Astrocyte of the cerebellum (primary cell): ENCODE results near the gene PSMD1.
A peak's percentile ranks its signal among the peaks of the same experiment; 100 is the strongest.
"Not testable (repeated sequence)": the region's sequence is repeated elsewhere in the genome, so short reads cannot be mapped to it uniquely, and the experiment has no call there.

Source experiments
- DNase-seq: peaks from one replicate; pipeline ENCODE4 v3.0.0-alpha.2; 2011; ENCODE audit warnings: low read depth
- H3K4me3 ChIP-seq: 2 replicates; pipeline ENCODE4 v1.5.1; 2011; ENCODE audit warnings: mild to moderate bottlenecking, low read depth, low read length, moderate library complexity
- in situ Hi-C: cut with HindIII; loops from 2 replicates; pipeline ENCODE4 v1.10.0; 2017; ENCODE audit warnings: low sequenced_read_pairs
- TF ChIP-seq, protein P1 (sequence below): IDR thresholded peaks from 2 replicates; pipeline ENCODE4 v1.5.1; 2012; ENCODE audit warnings: low read length, low read depth, moderate library complexity, mild to moderate bottlenecking; ENCODE audit errors: missing control alignments

Gene PSMD1

DNA sequence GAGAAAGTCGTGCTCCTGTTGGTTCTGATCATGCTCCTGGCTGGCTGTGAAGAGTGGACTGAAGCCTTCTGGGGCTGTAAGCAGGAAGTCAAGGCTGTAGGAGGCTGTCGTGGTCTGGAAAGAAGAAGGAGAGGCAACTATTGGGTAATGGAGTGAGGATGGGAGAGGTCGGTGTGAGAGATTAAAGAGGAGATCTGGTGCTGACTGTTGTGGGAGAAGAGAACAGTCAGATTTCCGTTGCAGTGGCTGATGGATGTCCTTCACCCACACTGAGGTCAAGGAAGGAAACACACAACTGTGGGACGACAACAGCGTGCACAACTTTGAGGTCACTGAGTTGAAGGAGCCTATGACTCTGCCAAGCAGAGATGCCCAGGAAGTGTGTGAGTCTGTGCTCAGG, 2.8 kb upstream of the PSMD1 start:
- no peak for DNase-seq
- in situ Hi-C loops: no loop called here

DNA sequence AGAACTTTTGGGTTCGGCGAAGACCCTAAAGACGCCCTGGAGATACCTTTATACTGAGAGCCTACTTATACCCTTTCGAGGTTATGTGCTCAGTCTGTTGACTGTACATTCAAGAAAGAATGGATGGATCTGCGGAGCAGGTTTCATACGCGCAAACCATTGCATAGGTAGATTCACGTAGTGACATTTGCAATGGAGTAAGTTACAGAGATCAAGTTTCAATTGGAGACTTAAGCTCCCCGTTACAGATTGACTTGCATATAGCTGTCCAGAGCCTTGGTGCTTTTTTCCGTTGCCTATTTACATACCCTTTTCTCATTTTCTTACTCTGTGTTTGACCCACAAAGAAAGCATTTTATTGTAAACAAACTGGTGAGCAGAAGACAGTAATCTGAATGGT, 923 bp downstream of the PSMD1 start:
- TF ChIP-seq, protein P1, sequence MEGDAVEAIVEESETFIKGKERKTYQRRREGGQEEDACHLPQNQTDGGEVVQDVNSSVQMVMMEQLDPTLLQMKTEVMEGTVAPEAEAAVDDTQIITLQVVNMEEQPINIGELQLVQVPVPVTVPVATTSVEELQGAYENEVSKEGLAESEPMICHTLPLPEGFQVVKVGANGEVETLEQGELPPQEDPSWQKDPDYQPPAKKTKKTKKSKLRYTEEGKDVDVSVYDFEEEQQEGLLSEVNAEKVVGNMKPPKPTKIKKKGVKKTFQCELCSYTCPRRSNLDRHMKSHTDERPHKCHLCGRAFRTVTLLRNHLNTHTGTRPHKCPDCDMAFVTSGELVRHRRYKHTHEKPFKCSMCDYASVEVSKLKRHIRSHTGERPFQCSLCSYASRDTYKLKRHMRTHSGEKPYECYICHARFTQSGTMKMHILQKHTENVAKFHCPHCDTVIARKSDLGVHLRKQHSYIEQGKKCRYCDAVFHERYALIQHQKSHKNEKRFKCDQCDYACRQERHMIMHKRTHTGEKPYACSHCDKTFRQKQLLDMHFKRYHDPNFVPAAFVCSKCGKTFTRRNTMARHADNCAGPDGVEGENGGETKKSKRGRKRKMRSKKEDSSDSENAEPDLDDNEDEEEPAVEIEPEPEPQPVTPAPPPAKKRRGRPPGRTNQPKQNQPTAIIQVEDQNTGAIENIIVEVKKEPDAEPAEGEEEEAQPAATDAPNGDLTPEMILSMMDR: no peak
- peak overlapping the region; percentile 89 for H3K4me3 ChIP-seq
- in situ Hi-C loops: no loop called here
- no peak for DNase-seq

More for the DNA sequence above, 2.8 kb upstream of the PSMD1 start:
- H3K4me3 ChIP-seq: no peak overlapping the region
- TF ChIP-seq, protein P1: no peak

DNA sequence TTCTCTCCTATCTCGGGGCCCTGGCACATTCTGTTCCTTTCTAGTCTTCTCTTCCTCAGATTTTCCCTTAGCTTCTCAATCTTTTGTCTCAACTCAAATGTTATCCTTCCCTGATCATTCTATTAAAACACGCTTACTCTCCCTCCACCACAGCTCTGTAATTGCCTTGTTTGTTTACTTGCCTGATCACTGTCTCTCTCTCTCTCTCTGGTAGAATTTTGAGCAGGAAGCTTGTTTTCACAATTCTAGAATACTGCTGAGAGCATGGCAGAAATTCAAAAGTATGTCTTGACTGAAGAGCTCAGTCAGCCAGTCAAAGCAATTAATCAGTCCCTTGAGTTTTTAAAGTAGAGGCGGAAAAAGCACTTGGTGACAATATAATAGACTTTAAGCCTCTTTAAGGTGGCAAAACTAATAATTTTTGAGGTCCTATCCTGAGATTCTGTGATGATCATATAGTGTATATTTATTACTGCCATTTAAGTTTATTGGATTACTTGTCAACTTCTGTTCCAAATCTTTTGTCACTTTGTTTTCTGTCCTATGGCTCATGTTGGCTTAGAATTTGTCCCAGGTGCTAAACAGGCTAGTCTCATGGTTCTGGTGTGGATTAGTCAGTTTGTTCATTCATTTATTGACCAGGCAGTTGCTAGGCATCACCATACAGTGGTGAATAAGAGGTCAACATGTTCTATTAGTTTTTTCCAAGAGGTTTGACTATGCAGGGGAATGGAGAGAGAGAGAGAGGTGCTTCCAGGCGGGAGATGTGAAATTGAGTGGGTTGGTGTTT, 2.3 kb downstream of the PSMD1 start:
- TF ChIP-seq, protein P1: no peak
- no peak overlapping the region for H3K4me3 ChIP-seq
- in situ Hi-C loops: no loop called here
- DNase-seq: no peak

DNA sequence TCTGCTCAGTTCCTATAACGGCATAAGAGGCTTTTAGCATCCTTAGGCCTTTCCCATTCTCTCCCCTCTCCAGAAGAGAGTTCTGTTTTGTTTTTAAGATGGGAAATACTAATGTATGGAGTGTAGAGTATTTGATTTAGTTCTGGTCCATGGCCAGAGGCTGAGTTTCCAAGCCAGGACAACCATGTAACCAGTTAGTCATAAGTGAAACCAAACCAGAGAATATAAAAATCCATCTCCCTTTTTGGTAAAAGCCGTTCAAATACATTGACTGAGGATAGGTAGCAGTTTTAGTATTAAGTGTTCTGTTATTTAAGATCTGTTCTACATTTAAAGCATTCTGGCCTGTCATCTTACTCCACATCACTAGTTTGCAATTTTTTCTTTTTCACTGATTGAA, 3.1 kb downstream of the PSMD1 start:
- in situ Hi-C loops: no loop called here
- H3K4me3 ChIP-seq: no peak overlapping the region
- DNase-seq: no peak
- TF ChIP-seq, protein P1: no peak

DNA sequence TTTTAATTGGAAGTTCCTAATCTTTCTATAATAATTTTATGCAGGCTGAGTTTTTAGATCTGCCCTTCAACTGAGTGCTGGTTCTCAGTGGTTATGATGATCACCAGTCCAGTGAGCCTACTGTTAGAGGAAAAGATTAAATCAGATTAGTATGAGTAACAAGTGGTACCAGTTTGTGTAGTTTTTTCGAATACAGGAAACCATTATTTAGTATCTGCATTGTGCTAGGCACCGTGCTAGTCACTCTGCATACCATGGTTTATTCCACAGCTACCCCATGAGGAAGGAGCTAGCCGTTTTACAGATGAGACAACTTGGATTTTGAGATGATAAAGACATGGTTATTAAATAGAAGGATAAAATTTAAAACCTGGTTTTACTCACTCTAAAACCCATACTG, 6.1 kb downstream of the PSMD1 start:
- H3K4me3 ChIP-seq: no peak overlapping the region
- in situ Hi-C loops: no loop called here
- TF ChIP-seq, protein P1: no peak
- DNase-seq: no peak

DNA sequence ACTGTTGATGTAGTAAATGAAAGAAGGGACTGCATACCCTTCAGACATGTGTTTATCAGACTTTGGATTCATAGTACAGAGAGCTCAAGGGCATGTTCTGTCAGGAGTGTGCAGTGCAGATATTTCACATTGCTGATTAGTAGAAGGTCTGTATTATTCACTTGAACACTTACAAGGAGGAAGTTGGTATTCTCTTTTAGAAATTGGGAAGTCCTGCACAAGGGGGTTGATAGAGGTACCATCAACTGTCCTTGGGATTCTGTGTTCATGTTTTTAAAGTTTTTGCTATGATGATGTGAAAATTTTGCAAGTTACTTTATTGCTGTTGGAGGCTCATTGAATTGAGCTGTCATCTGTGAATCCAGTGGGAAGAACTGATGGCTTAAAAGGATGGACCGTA, 6.7 kb downstream of the PSMD1 start:
- TF ChIP-seq, protein P1: no peak
- no peak overlapping the region for H3K4me3 ChIP-seq
- no peak for DNase-seq
- in situ Hi-C loops: no loop called here

DNA sequence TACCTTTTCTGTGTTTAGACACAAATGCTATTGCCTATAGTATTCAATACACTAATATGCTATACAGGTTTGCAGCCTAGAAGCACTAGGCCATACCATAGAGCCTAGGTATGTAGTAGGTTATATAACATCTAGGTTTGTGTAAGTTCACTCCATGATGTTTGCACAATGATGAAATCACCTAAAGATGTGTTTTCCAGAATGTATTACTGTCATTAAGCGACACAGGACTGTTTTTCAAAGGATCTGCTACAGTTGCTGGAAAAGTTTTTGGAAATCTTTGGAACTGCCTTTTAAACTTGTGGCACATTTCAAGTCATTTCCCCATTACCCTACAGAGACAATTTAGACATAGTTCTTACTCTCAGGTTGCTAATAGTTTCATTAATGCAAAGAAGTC, 9.3 kb downstream of the PSMD1 start:
- in situ Hi-C loops: no loop called here
- TF ChIP-seq, protein P1: no peak
- no peak for DNase-seq
- H3K4me3 ChIP-seq: no peak overlapping the region

DNA sequence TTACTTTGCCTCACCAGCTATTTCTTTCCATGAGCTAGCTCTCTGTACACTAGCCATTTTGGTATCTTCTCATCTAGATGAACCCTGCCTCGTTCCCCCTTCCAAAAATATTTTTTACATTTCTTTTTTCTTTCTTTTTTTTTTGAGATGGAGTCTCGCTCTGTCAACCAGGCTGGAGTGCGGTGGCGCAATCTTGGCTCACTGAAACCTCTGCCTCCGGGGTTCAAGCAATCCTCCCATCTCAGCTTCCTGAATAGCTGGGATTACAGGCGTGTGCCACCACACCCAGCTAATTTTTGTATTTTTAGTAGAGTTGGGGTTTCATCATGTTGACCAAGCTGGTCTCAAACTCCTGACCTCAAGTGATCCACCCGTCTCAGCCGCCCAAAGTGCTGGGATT, 10.9 kb downstream of the PSMD1 start:
- DNase-seq, in situ Hi-C loops, H3K4me3 ChIP-seq: not testable (repeated sequence)
